Measurements from ENCODE around the gene RHOJ. TPM values are rescaled to one million over a fixed set of nuclear protein-coding genes. Genes with fewer than 3 reads are reported as not detected.

The RHOJ gene
- total RNA-seq, 1 experiment from 2014 or later, result 30.2 TPM

- H3K4me1 ChIP-seq (ENCODE audit: insufficient read depth, low read length, poor library complexity, severe bottlenecking), result no peaks in the 10 kb centered on the region
- BruUV-seq (replicated peaks), result no TSS peak
- H3K27ac ChIP-seq (ENCODE audit: low read depth, low read length, poor library complexity, severe bottlenecking), result no peak overlapping the region
- H3K9me3 ChIP-seq (ENCODE audit: low read depth, low read length, poor library complexity, severe bottlenecking), result no peaks in the 10 kb centered on the region
- H3K36me3 ChIP-seq (ENCODE audit: insufficient read depth, low read length, poor library complexity, severe bottlenecking), result no peaks in the 10 kb centered on the region
- POLR2A ChIA-PET (ENCODE audit: low non-redundant PET), result no interaction called here
- TF ChIP-seq EZH2 (IDR thresholded peaks at IDR 0.05; ENCODE audit: borderline replicate concordance, low read depth, low read length, poor library complexity, severe bottlenecking) (no peak), CTCF (conservative IDR thresholded peaks at IDR 0.05; ENCODE audit: low read depth, low read length) (no peak)
- CTCF ChIA-PET, result no interaction called here
- intact Hi-C loops (cut with micrococcal nuclease; ENCODE audit: unreplicated experiment), result no loop called here
- no peak overlapping the region for H3K4me3 ChIP-seq (ENCODE audit: low read depth, low read length, poor library complexity, severe bottlenecking)
- no peak for DNase-seq (ENCODE audit: low spot score)
- no peaks in the 10 kb centered on the region for H3K27me3 ChIP-seq (replicated peaks; ENCODE audit: insufficient read depth, low read depth, low read length, poor library complexity)
Observed at GRCh38 chr14:63292805-63293204, 88.6 kb downstream of the RHOJ start.

GRCh38 chr14:63295231-63295685 lies 91.0 kb downstream of the RHOJ start:
- no TSS peak for BruUV-seq (replicated peaks)
- CTCF ChIA-PET, result no interaction called here
- TF ChIP-seq EZH2 (IDR thresholded peaks at IDR 0.05; ENCODE audit: borderline replicate concordance, low read depth, low read length, poor library complexity, severe bottlenecking) (no peak), CTCF (conservative IDR thresholded peaks at IDR 0.05; ENCODE audit: low read depth, low read length) (no peak)
- no peaks in the 10 kb centered on the region for H3K36me3 ChIP-seq (ENCODE audit: insufficient read depth, low read length, poor library complexity, severe bottlenecking)
- no peaks in the 10 kb centered on the region for H3K9me3 ChIP-seq (ENCODE audit: low read depth, low read length, poor library complexity, severe bottlenecking)
- H3K27me3 ChIP-seq (replicated peaks; ENCODE audit: insufficient read depth, low read depth, low read length, poor library complexity), result no peaks in the 10 kb centered on the region
- H3K4me3 ChIP-seq (ENCODE audit: low read depth, low read length, poor library complexity, severe bottlenecking), result no peak overlapping the region
- H3K27ac ChIP-seq (ENCODE audit: low read depth, low read length, poor library complexity, severe bottlenecking), result no peak overlapping the region
- intact Hi-C loops (cut with micrococcal nuclease; ENCODE audit: unreplicated experiment), result no loop called here
- POLR2A ChIA-PET (ENCODE audit: low non-redundant PET), result no interaction called here
- no peaks in the 10 kb centered on the region for H3K4me1 ChIP-seq (ENCODE audit: insufficient read depth, low read length, poor library complexity, severe bottlenecking)
- DNase-seq (ENCODE audit: low spot score), result no peak

GRCh38 chr14:63296060-63296563 lies 91.9 kb downstream of the RHOJ start:
- no peaks in the 10 kb centered on the region for H3K4me1 ChIP-seq (ENCODE audit: insufficient read depth, low read length, poor library complexity, severe bottlenecking)
- CTCF ChIA-PET, result no interaction called here

More at GRCh38 chr14:63296060-63296563, 91.9 kb downstream of the RHOJ start:
- intact Hi-C loops (cut with micrococcal nuclease; ENCODE audit: unreplicated experiment), result no loop called here
- Histone ChIP-seq H3K4me3 (ENCODE audit: low read depth, low read length, poor library complexity, severe bottlenecking) (no peak overlapping the region), H3K27ac (ENCODE audit: low read depth, low read length, poor library complexity, severe bottlenecking) (no peak overlapping the region), H3K27me3 (replicated peaks; ENCODE audit: insufficient read depth, low read depth, low read length, poor library complexity) (no peaks in the 10 kb centered on the region), H3K36me3 (ENCODE audit: insufficient read depth, low read length, poor library complexity, severe bottlenecking) (no peaks in the 10 kb centered on the region), H3K9me3 (ENCODE audit: low read depth, low read length, poor library complexity, severe bottlenecking) (no peaks in the 10 kb centered on the region)
- no peak for DNase-seq (ENCODE audit: low spot score)
- no TSS peak for BruUV-seq (replicated peaks)
- POLR2A ChIA-PET (ENCODE audit: low non-redundant PET), result no interaction called here
- TF ChIP-seq CTCF (conservative IDR thresholded peaks at IDR 0.05; ENCODE audit: low read depth, low read length), result no peak
